ENCODE data around the gene TARS2. TPM values are rescaled to one million over a fixed set of nuclear protein-coding genes. Genes with fewer than 3 reads are reported as not detected.

TARS2 gene
- total RNA-seq, 4 donors from 2014 or later, result 5.8 to 19.4 (median 12.8) TPM

- Histone ChIP-seq H3K4me3 (no peak overlapping the region), H3K4me1 (peaks cover 11 to 26% (median 20%) of the 10 kb centered on the region in 4 donors), H3K9me3 (no peaks in the 10 kb centered on the region), H3K27ac (replicated peaks in 1 of 4) (peak overlapping the region in 1 of 4 donors; percentile 13), H3K36me3 (peaks cover 19 to 40% (median 32%) of the 10 kb centered on the region in 4 donors), H3K27me3 (no peaks in the 10 kb centered on the region)
- intact Hi-C loops (cut with DNase I), result loop anchor here (5.0 kb wide), 1 partner anchor 39 kb away; no protein-coding TSS in a partner anchor
- no peak for DNase-seq (ENCODE audit: extremely low spot score)
- 76% methylated on average over 4 of the region's 4 CpGs for WGBS
- TF ChIP-seq POLR2A (IDR thresholded peaks at IDR 0.05; ENCODE audit: low read depth) (no peak), POLR2AphosphoS5 (IDR thresholded peaks at IDR 0.05) (no peak)
Observed at GRCh38 chr1:150473659-150474058, 13.6 kb upstream of the TARS2 start.

- WGBS, result 76% methylated on average over 4 of the region's 4 CpGs
- H3K9me3 ChIP-seq, result no peaks in the 10 kb centered on the region
- no peak overlapping the region for H3K4me3 ChIP-seq
- intact Hi-C loops (cut with DNase I), result loop anchor here (5.0 kb wide), 1 partner anchor 37 kb away; no protein-coding TSS in a partner anchor
- peaks cover 0 to 17% (median 15%) of the 10 kb centered on the region in 4 donors for H3K4me1 ChIP-seq
- peaks cover 19 to 34% (median 31%) of the 10 kb centered on the region in 4 donors for H3K36me3 ChIP-seq
- no peak overlapping the region for H3K27ac ChIP-seq (replicated peaks in 1 of 4)
- no peak for TF ChIP-seq POLR2AphosphoS5 (IDR thresholded peaks at IDR 0.05)
- TF ChIP-seq CTCF (IDR thresholded peaks at IDR 0.05), result no peak
- DNase-seq (ENCODE audit: extremely low spot score), result no peak
- H3K27me3 ChIP-seq, result no peaks in the 10 kb centered on the region
Observed at GRCh38 chr1:150474869-150475268, 12.3 kb upstream of the TARS2 start.

- TF ChIP-seq EP300 (IDR thresholded peaks at IDR 0.05), result no peak
- no peak for TF ChIP-seq POLR2A (IDR thresholded peaks at IDR 0.05; ENCODE audit: low read depth)
- TF ChIP-seq POLR2AphosphoS5 (IDR thresholded peaks at IDR 0.05), result no peak
- TF ChIP-seq CTCF (IDR thresholded peaks at IDR 0.05), result no peak
- Histone ChIP-seq H3K27ac (replicated peaks in 1 of 4) (no peak overlapping the region), H3K27me3 (no peaks in the 10 kb centered on the region), H3K4me1 (peaks cover 0 to 16% (median 6%) of the 10 kb centered on the region in 4 donors), H3K9me3 (no peaks in the 10 kb centered on the region), H3K4me3 (no peak overlapping the region), H3K36me3 (peaks cover 5 to 15% (median 14%) of the 10 kb centered on the region in 4 donors)
- DNase-seq (ENCODE audit: extremely low spot score), result no peak
- intact Hi-C loops (cut with DNase I), result no loop called here
- WGBS, result 63% methylated on average over 3 of the region's 3 CpGs
Observed at GRCh38 chr1:150476754-150477153, 10.5 kb upstream of the TARS2 start.

GRCh38 chr1:150477320-150477719 is 9.9 kb upstream of the TARS2 start:
- DNase-seq (ENCODE audit: extremely low spot score), result no peak
- Histone ChIP-seq H3K36me3 (peaks cover 0 to 9% (median 9%) of the 10 kb centered on the region in 4 donors), H3K4me3 (no peak overlapping the region), H3K4me1 (peaks cover 0 to 16% (median 6%) of the 10 kb centered on the region in 4 donors), H3K27me3 (no peaks in the 10 kb centered on the region), H3K27ac (replicated peaks in 1 of 4) (no peak overlapping the region), H3K9me3 (no peaks in the 10 kb centered on the region)
- 100% methylated on average over 1 of the region's 1 CpG for WGBS
- intact Hi-C loops (cut with DNase I), result no loop called here
- TF ChIP-seq EP300 (IDR thresholded peaks at IDR 0.05) (no peak), CTCF (IDR thresholded peaks at IDR 0.05) (no peak), POLR2AphosphoS5 (IDR thresholded peaks at IDR 0.05) (no peak), POLR2A (IDR thresholded peaks at IDR 0.05; ENCODE audit: low read depth) (no peak)

- no peak overlapping the region for H3K4me3 ChIP-seq
- peaks cover 0 to 5% (median 4%) of the 10 kb centered on the region in 4 donors for H3K36me3 ChIP-seq
- H3K27me3 ChIP-seq, result no peaks in the 10 kb centered on the region
- DNase-seq (ENCODE audit: extremely low spot score), result no peak
- TF ChIP-seq EP300 (IDR thresholded peaks at IDR 0.05) (no peak), CTCF (IDR thresholded peaks at IDR 0.05) (no peak), POLR2A (IDR thresholded peaks at IDR 0.05; ENCODE audit: low read depth) (no peak), POLR2AphosphoS5 (IDR thresholded peaks at IDR 0.05) (no peak)
- H3K27ac ChIP-seq (replicated peaks in 1 of 4), result no peak overlapping the region
- 51% methylated on average over 4 of the region's 4 CpGs for WGBS
- intact Hi-C loops (cut with DNase I), result no loop called here
- peaks cover 0 to 16% (median 6%) of the 10 kb centered on the region in 4 donors for H3K4me1 ChIP-seq
- no peaks in the 10 kb centered on the region for H3K9me3 ChIP-seq
Observed at GRCh38 chr1:150477733-150478132, 9.5 kb upstream of the TARS2 start.

Measured in esophagus muscularis mucosa (tissue), 4 donors.